Mesodermal cell (in vitro differentiated cells): Measurements from ENCODE around the gene FSTL5.
"Not testable (repeated sequence)": the region's sequence is repeated elsewhere in the genome, so short reads cannot be mapped to it uniquely, and the experiment has no call there.

ENCODE experiments used
- H3K27ac ChIP-seq: 2 replicates; pipeline ENCODE4 v1.7.0; 2013; ENCODE audit warnings: mild to moderate bottlenecking, low read depth, low read length, moderate library complexity; ENCODE audit not compliant: severe bottlenecking
- H3K36me3 ChIP-seq: 2 replicates; pipeline ENCODE4 v1.7.1; 2013; ENCODE audit warnings: mild to moderate bottlenecking, low read length, moderate library complexity; ENCODE audit not compliant: control insufficient read depth, insufficient read depth
- H3K4me1 ChIP-seq: one replicate; pipeline ENCODE4 v1.7.1; 2013; ENCODE audit warnings: mild to moderate bottlenecking, low read length; ENCODE audit not compliant: insufficient read depth, control insufficient read depth, poor library complexity, severe bottlenecking
- H3K4me3 ChIP-seq: 2 replicates; pipeline ENCODE4 v1.7.0; 2013; ENCODE audit warnings: low read length, control low read depth, mild to moderate bottlenecking; ENCODE audit not compliant: insufficient read depth, poor library complexity, severe bottlenecking; ENCODE audit errors: extremely low read depth
- H3K9me3 ChIP-seq: 2 replicates; pipeline ENCODE4 v1.7.1; 2013; ENCODE audit warnings: mild to moderate bottlenecking, low read length, moderate library complexity; ENCODE audit not compliant: control insufficient read depth
- WGBS, 2 experiments: methylation state at CpG; one replicate each; pipeline ENCODE4 v1.1.5; 2013; ENCODE audit warnings: missing lambda C conversion rate in 2 of 2; ENCODE audit not compliant: insufficient coverage in 2 of 2; 5-methylcytosine and 5-hydroxymethylcytosine counted together

Gene FSTL5

DNA sequence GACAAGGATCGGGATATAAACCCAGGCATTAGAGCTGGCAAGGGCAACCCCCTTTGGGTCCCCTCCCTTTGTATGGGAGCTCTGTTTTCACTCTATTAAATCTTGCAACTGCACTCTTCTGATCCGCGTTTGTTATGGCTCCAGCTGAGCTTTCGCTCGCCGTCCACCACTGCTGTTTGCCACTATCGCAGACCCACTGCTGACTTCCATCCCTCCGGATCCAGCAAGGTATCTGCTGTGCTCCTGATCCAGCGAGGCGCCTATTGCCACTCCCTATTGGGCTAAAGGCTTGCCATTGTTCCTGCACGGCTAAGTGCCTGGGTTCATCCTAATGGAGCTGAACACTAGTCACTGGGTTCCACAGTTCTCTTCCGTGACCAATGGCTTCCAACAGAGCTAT lies 59.9 kb downstream of the FSTL5 start:
- not testable (repeated sequence) for H3K9me3 ChIP-seq, H3K27ac ChIP-seq, H3K4me1 ChIP-seq, H3K4me3 ChIP-seq, H3K36me3 ChIP-seq
- 95% methylated on average over 12 of the region's 12 CpGs for WGBS, 2 experiments

DNA sequence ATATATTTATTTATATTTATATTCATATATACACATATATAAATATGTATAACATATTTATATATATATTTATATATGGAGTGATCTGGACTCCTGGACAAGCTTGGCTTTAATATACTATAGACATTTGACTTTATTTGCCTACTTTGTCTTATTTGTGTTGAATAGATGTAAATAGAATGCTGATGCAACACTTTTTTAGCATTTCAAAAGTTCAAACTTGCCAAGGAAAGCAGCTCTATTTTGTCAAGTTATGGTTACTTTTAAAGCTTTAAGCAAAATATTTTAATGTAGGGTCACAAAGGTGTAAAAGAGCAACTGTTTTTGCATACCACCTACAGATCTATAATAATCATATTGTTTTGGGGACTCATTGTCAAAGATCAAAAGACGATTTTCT lies 61.1 kb downstream of the FSTL5 start:
- no peaks in the 10 kb centered on the region for H3K4me1 ChIP-seq
- WGBS, 2 experiments: no CpG with 5 or more reads among the region's 1 CpG

DNA sequence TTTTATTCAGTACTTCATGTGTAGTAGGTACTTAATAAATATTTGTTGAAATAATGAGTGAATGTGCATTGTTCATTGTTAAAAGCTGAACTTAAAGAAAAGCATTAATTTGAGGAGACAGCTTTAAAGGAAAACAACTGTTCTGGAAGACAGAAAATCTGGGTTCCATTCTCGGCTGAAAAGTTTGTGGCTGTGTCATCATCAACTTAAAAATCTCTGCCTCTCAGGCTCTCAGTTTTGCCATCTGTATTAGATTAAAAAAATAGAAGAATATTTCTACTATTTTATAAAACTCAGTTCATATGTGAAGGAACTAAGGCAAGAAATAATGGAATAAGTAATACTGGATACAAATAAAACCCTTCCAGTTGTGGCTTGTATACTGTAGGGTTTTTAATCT lies 62.5 kb downstream of the FSTL5 start:
- Histone ChIP-seq H3K4me1 (no peaks in the 10 kb centered on the region), H3K27ac (no peak overlapping the region), H3K36me3 (no peaks in the 10 kb centered on the region), H3K4me3 (no peak overlapping the region), H3K9me3 (peaks cover 3% of the 10 kb centered on the region)
- WGBS, 2 experiments: no CpG with 5 or more reads among the region's 1 CpG

More for the DNA sequence above, 61.1 kb downstream of the FSTL5 start:
- Histone ChIP-seq H3K36me3 (no peaks in the 10 kb centered on the region), H3K9me3 (peaks cover 3% of the 10 kb centered on the region), H3K4me3 (no peak overlapping the region), H3K27ac (no peak overlapping the region)

DNA sequence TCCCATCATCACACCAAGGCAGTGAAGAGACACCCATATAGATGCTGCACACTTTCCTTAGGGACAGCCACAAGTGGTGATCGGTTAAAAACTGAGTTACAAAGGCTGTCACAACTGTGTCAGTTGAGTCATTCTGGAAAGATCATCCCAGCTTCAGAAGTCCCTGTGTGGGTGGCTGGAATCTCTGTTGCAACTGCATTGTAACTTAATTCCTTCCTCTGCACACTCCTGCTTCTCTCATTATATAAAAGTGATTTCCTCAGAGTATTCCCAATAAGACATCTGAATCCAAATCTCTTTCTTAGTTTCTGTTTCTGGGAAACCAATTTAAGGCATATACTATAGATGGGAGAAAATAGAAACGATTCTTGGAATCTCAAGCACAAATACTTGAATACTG lies 88.1 kb downstream of the FSTL5 start:
- 100% methylated on average over 1 of the region's 2 CpGs; no CpG with 5 or more reads in 1 of the 2 experiments for WGBS, 2 experiments

DNA sequence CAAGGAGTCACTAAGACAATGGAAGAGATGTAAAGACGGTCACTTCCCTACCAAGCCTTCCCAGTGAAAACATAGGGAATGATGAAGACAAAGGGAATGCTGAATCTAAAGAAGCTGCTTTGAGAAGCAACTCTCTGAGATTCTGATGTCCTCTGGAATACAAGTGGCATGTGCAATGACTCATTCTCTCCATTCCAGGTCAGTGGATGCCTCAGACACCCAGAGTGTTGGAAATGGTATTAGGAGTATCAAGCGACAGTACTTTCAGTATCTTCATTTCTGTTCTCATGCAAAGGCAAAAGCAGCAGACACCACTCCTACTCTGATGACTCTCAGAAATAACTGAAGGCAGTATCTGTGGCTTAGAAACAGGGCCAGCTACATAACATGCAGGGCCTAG lies 102.6 kb downstream of the FSTL5 start:
- 33% methylated on average over 1 of the region's 2 CpGs; no CpG with 5 or more reads in 1 of the 2 experiments for WGBS, 2 experiments
- no peaks in the 10 kb centered on the region for H3K36me3 ChIP-seq
- no peak overlapping the region for H3K4me3 ChIP-seq
- H3K27ac ChIP-seq: peak overlapping the region; percentile 46
- no peaks in the 10 kb centered on the region for H3K9me3 ChIP-seq
- H3K4me1 ChIP-seq: peaks cover 4% of the 10 kb centered on the region

More for the DNA sequence above, 88.1 kb downstream of the FSTL5 start:
- H3K4me1 ChIP-seq: no peaks in the 10 kb centered on the region
- H3K27ac ChIP-seq: no peak overlapping the region
- no peak overlapping the region for H3K4me3 ChIP-seq
- H3K36me3 ChIP-seq: no peaks in the 10 kb centered on the region
- no peaks in the 10 kb centered on the region for H3K9me3 ChIP-seq

DNA sequence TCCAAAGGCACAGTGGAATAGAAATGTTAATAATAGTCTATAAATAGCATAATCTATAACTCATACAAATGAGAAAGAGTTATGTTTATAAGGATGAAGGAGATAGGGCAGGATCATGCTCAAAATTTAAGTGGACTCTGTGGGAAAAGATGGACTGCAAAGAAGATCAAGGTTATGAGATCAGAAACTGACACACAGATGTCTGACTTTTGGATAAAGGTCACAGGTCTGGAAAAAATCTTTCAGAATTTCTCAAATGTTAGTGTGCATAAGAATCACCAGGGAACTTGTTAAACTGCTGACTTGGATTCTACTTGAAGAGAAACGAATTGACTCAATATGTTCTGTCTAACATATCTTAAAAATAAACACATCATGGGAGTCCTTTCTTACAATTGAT lies 104.1 kb downstream of the FSTL5 start:
- Histone ChIP-seq H3K36me3 (no peaks in the 10 kb centered on the region), H3K4me1 (peaks cover 4% of the 10 kb centered on the region), H3K9me3 (no peaks in the 10 kb centered on the region), H3K27ac (no peak overlapping the region), H3K4me3 (no peak overlapping the region)
- no CpG with 5 or more reads among the region's 1 CpG for WGBS, 2 experiments

DNA sequence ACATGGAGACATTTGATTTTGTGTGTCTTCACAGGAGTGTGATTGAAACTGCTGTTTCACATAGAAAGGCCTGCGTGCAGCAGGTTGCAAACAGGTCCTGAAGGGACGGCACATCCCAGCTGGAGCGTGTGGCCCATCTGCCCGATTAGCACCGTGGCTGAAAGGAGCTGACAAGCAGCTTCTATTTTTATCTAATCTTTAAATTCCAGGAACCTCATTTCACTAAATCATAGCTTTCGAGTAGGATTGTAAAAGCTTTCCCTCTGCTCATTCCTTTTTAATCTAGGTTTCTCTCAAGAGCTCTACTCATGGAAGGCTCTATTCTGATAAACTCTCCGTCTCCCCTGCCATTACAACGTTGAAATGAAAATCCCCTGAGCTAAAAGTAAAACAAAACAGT lies 106.8 kb downstream of the FSTL5 start:
- 88 to 89% methylated on average over 4 to 5 of the region's 8 CpGs for WGBS, 2 experiments
- H3K4me3 ChIP-seq: no peak overlapping the region

DNA sequence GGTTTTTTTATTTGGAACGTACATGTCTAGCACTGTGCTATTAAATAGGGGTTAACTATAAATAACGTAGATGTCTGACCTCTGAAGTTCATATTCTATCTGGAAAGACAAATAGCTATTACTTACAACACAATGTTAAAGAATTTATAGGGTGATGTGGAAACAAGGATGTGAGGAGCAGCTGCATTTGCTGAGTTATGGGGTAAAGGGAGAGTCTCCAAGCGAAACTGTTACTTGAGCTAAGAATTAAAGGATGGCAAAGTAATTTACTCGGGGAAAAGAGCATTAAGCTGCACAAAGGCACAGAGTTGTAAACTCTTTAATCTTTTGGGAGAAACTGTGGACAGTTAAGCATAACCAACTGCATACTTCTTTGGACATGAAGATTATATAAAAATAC lies 117.7 kb downstream of the FSTL5 start:
- no peaks in the 10 kb centered on the region for H3K9me3 ChIP-seq
- H3K4me1 ChIP-seq: no peaks in the 10 kb centered on the region
- no peak overlapping the region for H3K4me3 ChIP-seq
- H3K27ac ChIP-seq: no peak overlapping the region
- no peaks in the 10 kb centered on the region for H3K36me3 ChIP-seq
- WGBS, 2 experiments: 76 to 83% methylated on average over 2 of the region's 4 CpGs

More for the DNA sequence above, 106.8 kb downstream of the FSTL5 start:
- Histone ChIP-seq H3K27ac (no peak overlapping the region), H3K36me3 (no peaks in the 10 kb centered on the region), H3K9me3 (no peaks in the 10 kb centered on the region), H3K4me1 (peaks cover 4% of the 10 kb centered on the region)

DNA sequence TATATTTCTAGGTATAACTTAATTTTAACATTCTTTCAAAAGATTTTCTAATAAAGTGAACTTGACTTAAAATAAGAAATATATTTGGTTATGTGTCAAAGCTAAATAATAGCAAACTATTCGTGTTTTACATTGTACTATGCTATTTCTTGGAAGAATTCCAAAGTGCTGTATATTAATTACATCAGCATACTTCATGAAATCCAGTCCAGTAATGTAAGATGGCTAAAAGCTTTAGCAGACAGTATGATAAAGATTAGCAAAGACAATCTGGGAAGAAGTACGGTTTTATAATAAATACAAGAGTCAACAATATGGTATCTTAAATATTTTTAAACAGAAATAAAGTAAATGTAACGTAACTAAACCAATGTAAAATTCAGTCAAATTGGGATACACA lies 125.7 kb downstream of the FSTL5 start:
- H3K27ac ChIP-seq: no peak overlapping the region
- no peaks in the 10 kb centered on the region for H3K9me3 ChIP-seq
- no peaks in the 10 kb centered on the region for H3K4me1 ChIP-seq
- H3K36me3 ChIP-seq: no peaks in the 10 kb centered on the region
- no peak overlapping the region for H3K4me3 ChIP-seq
- WGBS, 2 experiments: 80% methylated on average over 1 of the region's 3 CpGs; no CpG with 5 or more reads in 1 of the 2 experiments

DNA sequence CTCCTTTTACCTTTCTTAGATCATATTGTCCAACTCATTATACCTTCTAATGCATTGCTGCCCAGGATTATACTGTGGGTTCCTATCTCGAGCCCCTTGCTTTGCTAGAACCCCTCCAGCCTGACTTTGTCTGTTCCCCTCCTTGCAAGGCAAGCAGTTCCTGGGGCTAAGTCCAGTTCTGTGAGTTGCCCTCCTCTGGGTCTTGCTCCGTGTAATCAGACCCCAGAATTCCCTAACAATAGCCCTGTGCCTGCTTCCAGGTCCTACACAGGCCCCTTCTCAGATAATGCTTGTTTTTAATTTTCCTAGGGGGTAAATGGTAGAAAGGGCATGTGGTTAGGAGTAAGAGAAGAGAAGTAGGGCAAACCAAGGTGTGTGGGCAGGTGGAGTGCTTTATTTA lies 145.9 kb downstream of the FSTL5 start:
- 60 to 67% methylated on average over 1 of the region's 2 CpGs for WGBS, 2 experiments
- Histone ChIP-seq H3K27ac (no peak overlapping the region), H3K36me3 (no peaks in the 10 kb centered on the region), H3K9me3 (no peaks in the 10 kb centered on the region), H3K4me3 (no peak overlapping the region), H3K4me1 (no peaks in the 10 kb centered on the region)

DNA sequence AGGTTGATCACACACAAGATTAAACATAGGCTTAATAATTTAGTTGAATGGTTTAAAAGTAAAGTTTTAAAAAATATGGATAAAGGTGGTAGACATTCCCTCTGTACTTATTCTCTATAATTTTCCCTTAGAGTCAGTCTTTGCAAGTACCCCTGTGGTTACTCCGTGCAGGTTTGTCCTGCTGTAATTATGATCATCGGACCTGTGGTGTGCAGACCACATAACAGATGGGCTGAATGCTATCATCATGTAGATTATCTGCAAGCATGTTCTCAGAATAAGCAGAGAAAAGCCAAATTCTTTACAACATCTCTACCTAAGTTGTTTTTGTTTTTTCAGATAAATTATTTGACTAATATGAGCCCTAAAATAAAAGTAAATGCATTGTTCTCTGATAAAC lies 146.8 kb downstream of the FSTL5 start:
- Histone ChIP-seq H3K27ac (no peak overlapping the region), H3K9me3 (no peaks in the 10 kb centered on the region), H3K4me3 (no peak overlapping the region), H3K4me1 (no peaks in the 10 kb centered on the region), H3K36me3 (no peaks in the 10 kb centered on the region)
- 84 to 100% methylated on average over 1 to 2 of the region's 2 CpGs for WGBS, 2 experiments
